Measurements from ENCODE around the gene NXT2.

The NXT2 gene

GRCh38 chrX:109501176-109501575 lies 35.5 kb upstream of the NXT2 start:
- TF ChIP-seq EP300 (IDR thresholded peaks at IDR 0.05; ENCODE audit: borderline replicate concordance) (no peak), CEBPB (IDR thresholded peaks at IDR 0.05) (no peak), EGR1 (IDR thresholded peaks at IDR 0.05) (no peak), NFIC (IDR thresholded peaks at IDR 0.05) (no peak), FOXM1 (IDR thresholded peaks at IDR 0.05; ENCODE audit: borderline replicate concordance, low read depth) (no peak), CREB1 (IDR thresholded peaks at IDR 0.05; ENCODE audit: low read depth) (no peak), TAF1 (IDR thresholded peaks at IDR 0.05; ENCODE audit: low read depth) (no peak), YY1 (IDR thresholded peaks at IDR 0.05; ENCODE audit: low read depth) (no peak), ZBTB7A (IDR thresholded peaks at IDR 0.05; ENCODE audit: low read depth) (no peak), TCF12 (IDR thresholded peaks at IDR 0.05; ENCODE audit: low read depth) (no peak), REST (IDR thresholded peaks at IDR 0.05; ENCODE audit: low read depth) (no peak), USF1 (IDR thresholded peaks at IDR 0.05) (no peak), RAD21 (IDR thresholded peaks at IDR 0.05; ENCODE audit: low read depth) (no peak), TEAD4 (IDR thresholded peaks at IDR 0.05) (no peak)
- TF ChIP-seq, protein P1, sequence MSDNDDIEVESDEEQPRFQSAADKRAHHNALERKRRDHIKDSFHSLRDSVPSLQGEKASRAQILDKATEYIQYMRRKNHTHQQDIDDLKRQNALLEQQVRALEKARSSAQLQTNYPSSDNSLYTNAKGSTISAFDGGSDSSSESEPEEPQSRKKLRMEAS (IDR thresholded peaks at IDR 0.05), result no peak

GRCh38 chrX:109508915-109509314 lies 27.7 kb upstream of the NXT2 start:
- TF ChIP-seq USF1 (IDR thresholded peaks at IDR 0.05), result no peak
- no peak for TF ChIP-seq EGR1 (IDR thresholded peaks at IDR 0.05)
- TF ChIP-seq REST (IDR thresholded peaks at IDR 0.05; ENCODE audit: low read depth), result no peak
- TF ChIP-seq TEAD4 (IDR thresholded peaks at IDR 0.05), result no peak
- no peak for TF ChIP-seq FOXM1 (IDR thresholded peaks at IDR 0.05; ENCODE audit: borderline replicate concordance, low read depth)
- TF ChIP-seq RAD21 (IDR thresholded peaks at IDR 0.05; ENCODE audit: low read depth), result no peak
- TF ChIP-seq CREB1 (IDR thresholded peaks at IDR 0.05; ENCODE audit: low read depth), result no peak
- TF ChIP-seq EP300 (IDR thresholded peaks at IDR 0.05; ENCODE audit: borderline replicate concordance), result no peak
- TF ChIP-seq TAF1 (IDR thresholded peaks at IDR 0.05; ENCODE audit: low read depth), result no peak
- TF ChIP-seq ZBTB7A (IDR thresholded peaks at IDR 0.05; ENCODE audit: low read depth), result no peak
- TF ChIP-seq TCF12 (IDR thresholded peaks at IDR 0.05; ENCODE audit: low read depth), result no peak
- no peak for TF ChIP-seq NFIC (IDR thresholded peaks at IDR 0.05)
- TF ChIP-seq, protein P1 (IDR thresholded peaks at IDR 0.05), result no peak
- TF ChIP-seq CEBPB (IDR thresholded peaks at IDR 0.05), result no peak
- no peak for TF ChIP-seq YY1 (IDR thresholded peaks at IDR 0.05; ENCODE audit: low read depth)

DNA sequence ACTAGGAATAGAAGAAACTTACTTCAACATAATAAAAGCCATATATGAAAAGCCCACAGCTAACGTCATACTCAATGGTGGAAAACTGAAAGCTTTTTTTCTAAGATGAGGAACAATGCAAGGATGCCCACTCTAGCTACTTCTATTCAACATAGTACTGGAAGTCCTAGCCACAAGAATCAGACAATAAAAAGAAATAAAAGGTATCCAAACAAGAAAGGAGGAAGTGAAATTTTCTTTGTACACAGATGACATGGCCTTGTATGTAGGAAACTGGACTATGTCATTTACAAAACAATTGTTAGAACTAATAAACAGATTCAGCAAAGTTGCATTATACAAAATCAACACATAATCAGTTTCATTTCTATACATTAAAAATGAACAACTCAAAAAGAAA lies 25.5 kb upstream of the NXT2 start:
- TF ChIP-seq NFIC (IDR thresholded peaks at IDR 0.05), result no peak
- no peak for TF ChIP-seq FOXM1 (IDR thresholded peaks at IDR 0.05; ENCODE audit: borderline replicate concordance, low read depth)
- no peak for TF ChIP-seq CREB1 (IDR thresholded peaks at IDR 0.05; ENCODE audit: low read depth)
- TF ChIP-seq, protein P1 (IDR thresholded peaks at IDR 0.05), result no peak
- no peak for TF ChIP-seq TAF1 (IDR thresholded peaks at IDR 0.05; ENCODE audit: low read depth)
- no peak for TF ChIP-seq TCF12 (IDR thresholded peaks at IDR 0.05; ENCODE audit: low read depth)
- TF ChIP-seq USF1 (IDR thresholded peaks at IDR 0.05), result no peak
- TF ChIP-seq EGR1 (IDR thresholded peaks at IDR 0.05), result no peak
- no peak for TF ChIP-seq RAD21 (IDR thresholded peaks at IDR 0.05; ENCODE audit: low read depth)

DNA sequence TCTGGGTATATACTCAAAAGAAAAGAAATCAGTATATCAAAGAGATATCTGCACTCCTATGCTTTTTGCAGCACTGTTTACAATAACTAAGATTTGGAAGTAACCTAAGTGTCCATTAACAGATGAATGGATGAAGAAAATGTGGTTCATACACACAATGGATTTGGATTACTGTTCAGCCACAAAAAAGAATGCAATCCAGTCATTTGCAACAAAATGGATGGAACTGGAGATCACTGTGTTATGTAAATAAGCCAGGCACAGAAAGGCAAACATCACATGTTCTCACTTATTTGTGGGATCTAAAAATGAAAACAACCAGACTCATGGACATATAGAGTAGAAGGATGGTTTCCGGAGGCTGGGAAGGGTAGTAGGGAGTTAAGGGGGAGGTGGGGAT lies 17.6 kb upstream of the NXT2 start:
- TF ChIP-seq, protein P1 (IDR thresholded peaks at IDR 0.05), result no peak
- no peak for TF ChIP-seq EP300 (IDR thresholded peaks at IDR 0.05; ENCODE audit: borderline replicate concordance)
- no peak for TF ChIP-seq FOXM1 (IDR thresholded peaks at IDR 0.05; ENCODE audit: borderline replicate concordance, low read depth)
- no peak for TF ChIP-seq TEAD4 (IDR thresholded peaks at IDR 0.05)
- no peak for TF ChIP-seq TCF12 (IDR thresholded peaks at IDR 0.05; ENCODE audit: low read depth)
- TF ChIP-seq NFIC (IDR thresholded peaks at IDR 0.05), result no peak

- no peak for TF ChIP-seq YY1 (IDR thresholded peaks at IDR 0.05; ENCODE audit: low read depth)
- TF ChIP-seq USF1 (IDR thresholded peaks at IDR 0.05), result no peak
- no peak for TF ChIP-seq RAD21 (IDR thresholded peaks at IDR 0.05; ENCODE audit: low read depth)
- no peak for TF ChIP-seq TAF1 (IDR thresholded peaks at IDR 0.05; ENCODE audit: low read depth)
- no peak for TF ChIP-seq CEBPB (IDR thresholded peaks at IDR 0.05)
- TF ChIP-seq TCF12 (IDR thresholded peaks at IDR 0.05; ENCODE audit: low read depth), result no peak
- no peak for TF ChIP-seq FOXM1 (IDR thresholded peaks at IDR 0.05; ENCODE audit: borderline replicate concordance, low read depth)
Measured at GRCh38 chrX:109533005-109533404, 3.6 kb upstream of the NXT2 start.

Measured in Ishikawa (cell line).